ENCODE data around the gene HS6ST1.

The HS6ST1 gene

GRCh38 chr2:128310094-128310716, 8.5 kb downstream of the HS6ST1 start:
- DNase-seq: no peak

DNA sequence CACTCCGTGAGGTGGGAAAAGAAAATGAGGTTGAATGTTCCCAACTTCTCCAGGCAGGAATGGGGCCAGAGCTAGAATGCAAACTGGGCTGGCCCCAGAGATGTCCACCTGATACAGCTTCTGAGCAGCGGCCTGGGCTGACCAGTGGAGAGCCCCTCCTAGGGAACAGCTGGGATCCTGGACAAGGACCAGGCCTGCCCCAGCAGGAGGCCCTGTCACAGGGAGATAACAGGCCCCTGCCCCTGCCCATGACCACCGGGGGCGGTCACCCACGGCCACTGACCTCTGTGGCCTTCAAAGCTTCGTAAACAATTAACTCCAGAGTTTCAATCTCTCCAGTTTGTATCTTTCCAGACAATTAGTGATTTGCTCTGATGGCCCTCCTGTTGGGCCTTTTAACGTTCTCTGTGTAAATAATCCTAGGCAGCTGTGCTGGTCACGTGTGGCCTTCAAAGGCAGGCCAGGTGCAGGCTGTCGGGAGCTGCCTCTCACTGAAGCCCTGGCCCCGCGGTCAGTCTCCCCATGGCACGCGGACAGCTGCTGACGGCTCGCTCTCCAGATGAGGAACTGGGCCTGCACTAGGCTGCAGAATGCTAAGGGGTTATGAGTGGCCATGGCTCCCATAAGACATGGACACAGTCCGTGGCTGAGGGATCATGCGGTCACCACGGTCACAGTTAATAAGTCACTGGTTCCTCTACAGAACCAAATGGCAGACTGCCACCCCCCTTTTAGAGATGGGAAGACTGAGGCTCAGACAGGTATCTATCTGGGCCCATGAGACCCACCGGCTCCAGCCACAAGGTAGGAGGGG, 9.2 kb downstream of the HS6ST1 start:
- no peak for DNase-seq

- no peak for DNase-seq
These were observed 9.8 kb downstream of the HS6ST1 start for GRCh38 chr2:128308889-128309279.

DNA sequence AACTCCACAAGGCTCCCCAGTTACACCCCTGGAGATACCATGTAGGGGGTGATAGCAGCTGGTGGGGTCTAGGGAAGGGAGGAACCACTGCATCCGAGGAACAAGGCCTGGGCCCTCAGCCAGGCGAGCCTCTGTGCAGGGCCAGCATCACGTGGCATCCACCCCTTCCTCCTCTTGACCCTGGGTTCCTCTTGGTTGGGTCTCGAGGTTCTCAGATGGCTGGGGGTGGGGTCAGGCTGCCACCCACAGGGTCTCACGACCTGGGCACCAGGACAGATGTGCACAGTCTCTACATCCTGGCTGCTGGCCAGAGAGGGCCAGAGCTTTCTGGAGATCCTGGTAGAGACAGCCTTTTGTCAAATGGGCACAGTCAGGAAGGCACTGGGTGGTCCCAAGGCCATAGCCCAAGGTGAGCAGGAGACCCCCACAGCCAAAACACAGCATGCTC, 10.4 kb downstream of the HS6ST1 start:
- DNase-seq: no peak

GRCh38 chr2:128307595-128307994, 11.1 kb downstream of the HS6ST1 start:
- DNase-seq: no peak

DNA sequence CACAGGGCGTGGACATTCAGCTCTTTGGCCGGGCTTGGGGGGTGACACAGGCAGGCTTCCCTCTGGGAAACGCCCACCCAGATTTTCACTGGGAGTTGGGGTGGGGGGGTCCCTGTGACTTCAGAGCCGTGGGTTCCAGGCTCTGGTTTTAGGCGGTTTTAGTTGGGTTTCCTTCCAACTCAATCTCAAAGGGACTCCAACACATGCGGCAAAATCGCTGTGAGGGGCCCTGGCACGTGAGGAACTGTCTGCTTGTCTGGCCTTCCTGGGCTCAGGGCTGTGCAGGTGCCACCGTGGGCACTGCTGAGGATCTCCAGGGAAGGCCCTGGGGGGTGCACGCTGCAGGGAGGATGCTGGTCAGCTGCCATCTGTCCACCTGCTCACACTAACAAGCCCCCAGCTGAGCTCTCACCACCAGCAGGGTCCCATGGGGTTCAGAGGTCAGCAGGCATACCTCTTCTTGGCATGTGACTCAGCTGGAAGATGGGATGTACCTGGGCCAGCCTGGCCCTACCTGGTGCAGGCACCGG, 11.7 kb downstream of the HS6ST1 start:
- DNase-seq: no peak

DNA sequence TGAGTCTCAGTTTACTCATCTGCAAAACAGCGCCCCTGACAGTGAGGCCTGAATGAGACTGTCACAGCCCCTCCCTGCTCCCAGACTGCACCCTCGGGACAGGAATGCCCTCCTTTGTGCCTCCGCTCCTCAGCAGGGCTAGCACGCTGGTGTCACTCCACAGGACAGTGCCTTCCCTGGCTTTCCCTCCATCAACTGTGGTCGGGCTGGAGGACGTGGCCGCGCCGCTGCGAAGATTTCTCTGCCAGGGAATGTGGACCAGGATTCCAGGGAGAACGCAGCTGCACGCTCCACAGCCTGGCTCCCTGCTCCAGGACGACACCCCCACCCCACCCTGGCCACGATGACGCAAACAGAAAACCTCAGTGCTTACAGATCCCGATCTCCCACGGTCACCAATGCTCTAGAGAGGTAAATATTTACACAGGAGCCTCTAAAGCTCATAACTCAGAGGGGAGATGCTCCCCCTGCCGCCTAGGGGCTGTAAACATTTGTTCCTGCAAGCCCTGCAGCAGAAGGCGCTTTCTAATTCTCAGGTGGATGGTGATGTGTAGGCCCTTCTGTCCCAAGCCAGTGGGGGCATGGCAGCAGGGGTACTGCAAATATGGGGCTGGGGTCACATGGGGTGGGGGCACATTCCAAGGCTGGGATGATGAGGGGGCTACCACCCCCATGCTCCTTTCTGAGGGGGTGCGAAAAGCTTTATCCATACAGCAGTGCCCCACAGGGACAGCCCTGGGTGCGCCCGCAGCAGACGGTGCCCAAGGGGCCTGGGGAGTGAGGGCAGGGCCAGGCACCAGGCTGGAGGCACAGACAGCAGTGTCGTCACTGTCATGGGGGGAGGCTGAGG, 12.4 kb downstream of the HS6ST1 start:
- DNase-seq: no peak

GRCh38 chr2:128305555-128306080, 13.1 kb downstream of the HS6ST1 start:
- no peak for DNase-seq

DNA sequence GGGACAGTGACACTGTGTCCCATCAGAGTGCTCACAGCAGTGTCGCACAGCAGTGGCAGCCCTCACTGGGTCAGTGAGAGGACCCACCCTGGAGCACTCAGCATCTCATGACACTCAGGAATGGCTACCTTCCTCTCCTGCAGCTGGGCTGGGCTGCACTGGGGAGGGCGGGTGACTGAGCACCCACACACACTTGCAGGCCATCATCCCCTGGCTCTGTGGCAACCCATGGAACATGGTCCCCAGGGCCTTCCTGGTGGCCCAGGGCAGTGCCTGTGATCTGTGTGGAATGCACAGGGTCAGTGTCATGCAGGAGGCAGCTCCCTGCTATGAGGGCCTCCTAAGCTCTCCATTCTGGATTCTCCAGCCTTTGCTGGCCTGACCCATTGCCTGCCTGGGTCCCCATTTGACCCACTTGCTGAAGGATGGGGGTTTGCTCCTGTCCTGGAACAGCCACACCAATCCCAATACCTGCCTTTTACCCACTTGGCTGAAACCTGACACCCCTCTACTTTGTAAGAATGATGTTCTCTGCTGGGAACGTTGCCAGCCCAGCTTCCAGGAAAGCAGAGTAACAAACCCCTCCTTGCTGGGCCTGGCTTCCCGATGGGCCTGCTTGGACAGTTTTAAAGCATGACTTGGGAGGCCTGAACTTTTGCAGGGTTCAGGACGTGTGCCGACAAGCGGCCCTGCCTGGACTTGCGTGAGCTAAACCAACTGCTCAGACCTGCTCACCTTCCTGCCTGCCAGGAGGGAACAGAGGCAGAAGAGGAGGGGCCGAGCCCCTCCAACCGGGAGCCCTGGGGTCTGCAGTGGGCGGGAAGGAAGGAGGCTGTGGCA, 13.7 kb downstream of the HS6ST1 start:
- DNase-seq: no peak

- no peak for DNase-seq
These were observed 14.3 kb downstream of the HS6ST1 start for GRCh38 chr2:128304330-128304714.

DNA sequence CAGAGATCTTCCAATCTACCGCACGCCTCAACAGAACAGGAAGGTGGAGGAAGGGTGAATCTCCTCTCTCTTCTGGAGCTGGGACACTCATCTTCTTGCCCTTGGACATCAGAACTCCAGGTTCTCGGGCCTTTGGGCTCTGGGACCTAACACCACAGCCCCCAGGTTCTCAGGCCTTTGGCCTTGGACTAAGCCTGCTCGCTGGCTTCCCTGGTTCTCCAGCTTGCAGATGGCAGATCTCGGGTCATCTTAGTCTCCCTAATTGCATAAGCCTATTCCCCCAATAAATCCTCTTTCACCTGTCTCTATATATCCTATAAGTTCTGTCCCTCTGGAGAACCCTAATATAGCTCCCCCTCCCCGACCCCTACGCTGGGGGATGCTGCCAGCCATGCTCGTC, 14.8 kb downstream of the HS6ST1 start:
- DNase-seq: no peak

DNA sequence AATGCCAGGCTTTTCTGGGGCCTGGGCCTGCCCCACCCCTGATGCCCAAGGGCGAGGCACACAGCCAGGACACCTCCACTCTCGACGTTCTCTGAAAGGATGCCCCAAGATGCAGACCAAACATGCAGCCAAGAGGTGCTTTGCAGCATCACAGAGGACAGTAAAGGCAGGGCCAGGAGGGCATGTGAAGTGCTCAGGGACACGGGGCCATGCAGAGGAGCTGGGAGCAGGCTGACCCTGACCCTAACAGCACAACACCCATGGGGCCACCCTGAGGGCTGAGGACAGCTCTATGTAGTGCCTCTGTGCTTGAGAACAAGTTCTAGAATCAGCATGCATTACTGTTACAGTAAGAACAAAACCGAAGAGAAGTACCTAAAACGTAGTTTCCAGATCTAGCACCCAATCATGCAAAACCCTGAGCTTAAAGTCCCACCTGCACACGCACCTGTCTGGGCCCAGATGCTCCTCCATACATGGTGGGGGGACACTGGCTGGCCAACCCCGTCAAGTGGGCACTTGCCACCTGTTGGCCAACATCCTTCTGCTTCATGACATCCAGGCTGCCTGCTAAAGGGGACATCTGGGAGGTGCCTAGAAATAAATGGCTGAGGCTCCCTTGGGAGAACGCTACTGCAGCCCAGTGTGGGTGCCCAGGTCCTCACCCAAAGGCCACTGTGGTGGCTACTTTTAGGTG, 15.4 kb downstream of the HS6ST1 start:
- DNase-seq: no peak

- DNase-seq: no peak
These were observed 16.0 kb downstream of the HS6ST1 start for GRCh38 chr2:128302744-128303067.

DNA sequence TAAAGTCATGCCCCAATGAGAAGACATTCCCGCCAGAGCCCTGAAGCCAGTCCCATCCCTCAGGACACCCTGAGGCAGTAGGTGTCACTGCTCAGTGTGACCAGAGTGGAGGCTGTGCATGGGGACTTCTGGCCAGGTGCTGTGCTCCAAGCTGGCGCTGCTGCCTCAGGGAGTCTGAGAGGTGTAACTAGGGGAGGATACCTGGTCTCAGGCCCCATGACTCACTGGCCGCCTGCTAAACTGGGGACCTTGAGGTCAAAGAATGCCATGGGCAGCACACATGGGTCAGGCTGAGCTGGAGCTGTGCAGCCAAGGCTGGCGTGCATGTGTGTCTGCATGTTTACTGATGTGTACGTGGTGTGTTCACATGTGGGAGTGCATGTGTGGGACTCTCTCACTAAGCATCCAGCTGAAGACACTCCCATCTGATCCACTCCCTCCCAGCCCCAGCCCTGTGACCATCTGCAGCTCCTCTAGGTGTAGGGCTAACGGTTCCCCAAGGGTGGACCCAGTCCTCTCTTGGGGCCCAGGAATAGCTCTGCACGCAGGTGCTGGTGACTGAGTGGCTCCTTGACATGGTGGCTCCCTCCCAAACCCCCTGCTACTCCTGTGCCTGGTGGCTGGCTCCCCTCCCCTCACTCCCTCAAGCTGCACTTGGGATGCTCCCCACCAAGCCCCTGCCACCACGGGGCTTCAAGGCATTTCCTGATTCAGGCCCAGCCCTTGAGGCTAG, 16.5 kb downstream of the HS6ST1 start:
- DNase-seq: no peak

- DNase-seq: no peak
These were observed 17.1 kb downstream of the HS6ST1 start for GRCh38 chr2:128301501-128301966.

- DNase-seq: no peak
These were observed 17.6 kb downstream of the HS6ST1 start for GRCh38 chr2:128301021-128301420.

- no peak for DNase-seq
These were observed 18.3 kb downstream of the HS6ST1 start for GRCh38 chr2:128300151-128301020.

- DNase-seq: no peak
These were observed 19.0 kb downstream of the HS6ST1 start for GRCh38 chr2:128299628-128300027.

- DNase-seq: no peak
These were observed 19.7 kb downstream of the HS6ST1 start for GRCh38 chr2:128298846-128299507.

All from CD4-positive, alpha-beta T cell treated with Interleukin-17A for 1 hour (primary cell).